ENCODE data around the gene DCAF6. TPM values are rescaled to one million over a fixed set of nuclear protein-coding genes. Genes with fewer than 3 reads are reported as not detected.

Gene DCAF6
- total RNA-seq, 1 donor from 2014 or later: 80.5 TPM

- intact Hi-C loops (cut with DNase I): loop anchor here (10.0 kb wide), 1 partner anchor 46 kb away; the partner anchor contains the start of gene GPR161
- no peak overlapping the region for H3K4me3 ChIP-seq
- TF ChIP-seq POLR2AphosphoS5 (IDR thresholded peaks at IDR 0.05; ENCODE audit: insufficient read depth in 1 of 2, low read depth in 1 of 2) (no peak), CTCF (IDR thresholded peaks at IDR 0.05) (no peak), POLR2A (IDR thresholded peaks at IDR 0.05) (no peak)
- no peaks in the 10 kb centered on the region for H3K27me3 ChIP-seq
- no peaks in the 10 kb centered on the region for H3K36me3 ChIP-seq
- H3K27ac ChIP-seq: no peak overlapping the region
- no peaks in the 10 kb centered on the region for H3K9me3 ChIP-seq
- no peak for DNase-seq (ENCODE audit: extremely low spot score in 2 of 2)
- H3K4me1 ChIP-seq: peaks cover 26% of the 10 kb centered on the region
These were observed 152.2 kb downstream of the DCAF6 start for GRCh38 chr1:168088511-168089325.

GRCh38 chr1:168089326-168089978 is 153.0 kb downstream of the DCAF6 start:
- H3K36me3 ChIP-seq: no peaks in the 10 kb centered on the region
- no peak overlapping the region for H3K4me3 ChIP-seq
- intact Hi-C loops (cut with DNase I): loop anchor here (10.0 kb wide), 1 partner anchor 45 kb away; the partner anchor contains the start of gene GPR161
- peaks cover 26% of the 10 kb centered on the region for H3K4me1 ChIP-seq
- H3K9me3 ChIP-seq: no peaks in the 10 kb centered on the region
- H3K27ac ChIP-seq: no peak overlapping the region
- DNase-seq (ENCODE audit: extremely low spot score in 2 of 2): no peak
- TF ChIP-seq POLR2A (IDR thresholded peaks at IDR 0.05) (no peak), POLR2AphosphoS5 (IDR thresholded peaks at IDR 0.05; ENCODE audit: insufficient read depth in 1 of 2, low read depth in 1 of 2) (no peak)
- H3K27me3 ChIP-seq: no peaks in the 10 kb centered on the region

GRCh38 chr1:168089979-168090337 is 153.5 kb downstream of the DCAF6 start:
- H3K9me3 ChIP-seq: no peaks in the 10 kb centered on the region
- TF ChIP-seq POLR2AphosphoS5 (IDR thresholded peaks at IDR 0.05; ENCODE audit: insufficient read depth in 1 of 2, low read depth in 1 of 2) (no peak), POLR2A (IDR thresholded peaks at IDR 0.05) (no peak)
- H3K27ac ChIP-seq: no peak overlapping the region
- H3K4me3 ChIP-seq: no peak overlapping the region
- no peaks in the 10 kb centered on the region for H3K27me3 ChIP-seq
- intact Hi-C loops (cut with DNase I): loop anchor here (10.0 kb wide), 1 partner anchor 45 kb away; the partner anchor contains the start of gene GPR161
- peaks cover 21% of the 10 kb centered on the region for H3K4me1 ChIP-seq
- H3K36me3 ChIP-seq: peaks cover 0 to 4% of the 10 kb centered on the region in 2 donors
- no peak for DNase-seq (ENCODE audit: extremely low spot score in 2 of 2)

GRCh38 chr1:168090395-168090794 is 153.9 kb downstream of the DCAF6 start:
- intact Hi-C loops (cut with DNase I): no loop called here
- no peak for DNase-seq (ENCODE audit: extremely low spot score in 2 of 2)
- Histone ChIP-seq H3K4me3 (no peak overlapping the region), H3K27ac (no peak overlapping the region), H3K27me3 (no peaks in the 10 kb centered on the region), H3K9me3 (no peaks in the 10 kb centered on the region), H3K36me3 (peaks cover 0 to 8% of the 10 kb centered on the region in 2 donors), H3K4me1 (peaks cover 17% of the 10 kb centered on the region)
- TF ChIP-seq POLR2A (IDR thresholded peaks at IDR 0.05): no peak
- TF ChIP-seq CTCF (IDR thresholded peaks at IDR 0.05): no peak
- no peak for TF ChIP-seq POLR2AphosphoS5 (IDR thresholded peaks at IDR 0.05; ENCODE audit: insufficient read depth in 1 of 2, low read depth in 1 of 2)

- Histone ChIP-seq H3K4me3 (no peak overlapping the region), H3K27ac (no peak overlapping the region), H3K36me3 (peaks cover 0 to 11% of the 10 kb centered on the region in 2 donors), H3K4me1 (peaks cover 10% of the 10 kb centered on the region), H3K9me3 (no peaks in the 10 kb centered on the region), H3K27me3 (no peaks in the 10 kb centered on the region)
- no peak for DNase-seq (ENCODE audit: extremely low spot score in 2 of 2)
- intact Hi-C loops (cut with DNase I): no loop called here
- TF ChIP-seq POLR2AphosphoS5 (IDR thresholded peaks at IDR 0.05; ENCODE audit: insufficient read depth in 1 of 2, low read depth in 1 of 2) (no peak), CTCF (IDR thresholded peaks at IDR 0.05) (no peak), POLR2A (IDR thresholded peaks at IDR 0.05) (no peak)
These were observed 154.6 kb downstream of the DCAF6 start for GRCh38 chr1:168091063-168091462.

Measured in vagina (tissue), 2 donors.